NCI-H460 (cell line): ENCODE measurements around the gene ACTR5. TPM values are rescaled to one million over a fixed set of nuclear protein-coding genes. Genes with fewer than 3 reads are reported as not detected.
A peak's percentile ranks its signal among the peaks of the same experiment; 100 is the strongest.
"Not testable (repeated sequence)": the region's sequence is repeated elsewhere in the genome, so short reads cannot be mapped to it uniquely, and the experiment has no call there.

Source experiments
- DNase-seq: peaks from one replicate; pipeline ENCODE4 v3.0.0-alpha.2; 2016; ENCODE audit warnings: low read depth; ENCODE audit errors: extremely low read depth
- total RNA-seq: library from RNA; depleted of rRNA; stranded (reverse); fragments of >200 nt; shearing (Covaris generic); gene quantifications from 2 replicates; pipeline ENCODE4 v1.2.3, GENCODE V29; 2014

The ACTR5 gene
- total RNA-seq, 1 experiment from 2014 or later: 8.8 TPM

DNA sequence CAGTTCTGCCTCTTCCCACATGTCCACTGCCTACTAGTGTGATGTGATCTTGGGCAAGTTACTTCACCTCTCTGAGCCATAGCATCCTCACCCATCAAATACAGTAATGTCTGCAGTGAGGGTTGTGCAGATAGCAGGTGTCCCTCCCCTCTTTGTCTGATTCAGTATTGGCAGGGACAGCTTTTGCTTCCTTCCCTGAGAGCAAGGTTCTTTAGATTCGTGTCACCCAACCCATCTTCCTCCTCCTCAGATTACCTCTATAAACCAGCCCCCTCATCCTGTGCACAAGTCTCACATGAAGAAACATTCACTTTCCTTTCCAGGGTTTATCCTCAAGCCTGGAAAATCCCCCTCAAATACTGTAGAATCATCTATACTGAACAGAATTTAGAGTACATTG lies 15.4 kb downstream of the ACTR5 start:
- DNase-seq: no peak

- DNase-seq: peak; percentile 51
These were observed 16.5 kb downstream of the ACTR5 start for GRCh38 chr20:38764567-38765318.

- no peak for DNase-seq
These were observed 17.8 kb downstream of the ACTR5 start for GRCh38 chr20:38766071-38766470.

- DNase-seq: no peak
These were observed 21.4 kb downstream of the ACTR5 start for GRCh38 chr20:38769376-38770295.

DNA sequence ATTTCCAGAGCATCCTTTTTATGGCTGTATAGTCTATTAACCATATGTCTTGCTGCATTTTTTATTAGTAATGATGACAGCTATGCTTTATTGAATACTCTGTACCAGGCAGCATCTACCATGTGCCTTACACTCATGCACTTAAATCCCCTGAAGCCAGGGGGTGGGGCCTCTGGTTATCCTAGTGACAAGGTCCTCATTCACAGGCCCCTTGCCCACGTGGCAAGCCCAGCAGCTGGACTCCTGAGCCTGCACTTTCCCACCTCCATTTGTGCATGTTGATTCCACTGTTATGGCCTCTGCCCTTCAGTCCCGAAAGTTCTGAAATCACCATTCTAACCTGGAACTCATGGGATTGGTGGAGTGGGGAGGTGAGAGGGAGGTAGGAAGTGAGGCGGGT lies 22.3 kb downstream of the ACTR5 start:
- no peak for DNase-seq

GRCh38 chr20:38770970-38771369 lies 22.7 kb downstream of the ACTR5 start:
- no peak for DNase-seq

DNA sequence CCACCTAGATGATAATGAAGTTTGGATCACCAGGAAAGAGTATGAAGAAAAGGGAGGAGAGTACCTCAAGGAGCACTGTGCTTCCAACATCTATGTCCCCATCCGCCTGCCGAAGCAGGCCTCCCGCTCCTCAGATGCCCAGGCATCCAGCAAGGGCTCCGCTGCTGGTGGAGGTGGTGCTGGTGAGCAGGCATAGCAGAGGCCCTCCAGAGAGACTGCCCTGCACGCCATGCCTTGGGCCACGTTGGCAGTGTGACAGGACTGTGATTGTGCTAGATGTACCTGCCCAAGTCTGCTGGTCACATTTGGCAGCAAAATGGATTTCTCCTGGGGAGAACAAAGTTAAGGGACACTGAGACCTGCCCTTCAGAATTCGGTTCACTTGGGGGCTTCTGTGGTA lies 23.4 kb downstream of the ACTR5 start:
- no peak for DNase-seq

GRCh38 chr20:38774167-38774566 lies 25.9 kb downstream of the ACTR5 start:
- DNase-seq: no peak

DNA sequence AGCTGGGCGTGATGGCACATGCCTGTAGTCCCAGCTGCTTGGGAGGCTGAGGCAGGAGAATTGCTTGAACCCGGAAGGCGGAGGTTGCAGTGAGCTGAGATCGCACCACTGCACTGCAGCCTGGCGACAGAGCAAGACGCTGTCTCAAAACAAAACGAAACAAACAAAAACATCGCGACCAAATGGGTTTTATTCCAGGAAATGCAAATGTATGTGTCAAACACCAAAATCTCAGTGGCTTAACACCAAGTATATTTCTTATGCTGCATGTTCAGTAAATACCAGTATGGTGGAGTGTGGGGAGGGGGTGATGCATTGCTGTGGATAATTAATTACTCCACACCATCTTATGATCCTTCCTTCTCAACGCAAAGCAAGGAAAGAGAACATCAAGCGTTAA lies 28.1 kb downstream of the ACTR5 start:
- DNase-seq: no peak

DNA sequence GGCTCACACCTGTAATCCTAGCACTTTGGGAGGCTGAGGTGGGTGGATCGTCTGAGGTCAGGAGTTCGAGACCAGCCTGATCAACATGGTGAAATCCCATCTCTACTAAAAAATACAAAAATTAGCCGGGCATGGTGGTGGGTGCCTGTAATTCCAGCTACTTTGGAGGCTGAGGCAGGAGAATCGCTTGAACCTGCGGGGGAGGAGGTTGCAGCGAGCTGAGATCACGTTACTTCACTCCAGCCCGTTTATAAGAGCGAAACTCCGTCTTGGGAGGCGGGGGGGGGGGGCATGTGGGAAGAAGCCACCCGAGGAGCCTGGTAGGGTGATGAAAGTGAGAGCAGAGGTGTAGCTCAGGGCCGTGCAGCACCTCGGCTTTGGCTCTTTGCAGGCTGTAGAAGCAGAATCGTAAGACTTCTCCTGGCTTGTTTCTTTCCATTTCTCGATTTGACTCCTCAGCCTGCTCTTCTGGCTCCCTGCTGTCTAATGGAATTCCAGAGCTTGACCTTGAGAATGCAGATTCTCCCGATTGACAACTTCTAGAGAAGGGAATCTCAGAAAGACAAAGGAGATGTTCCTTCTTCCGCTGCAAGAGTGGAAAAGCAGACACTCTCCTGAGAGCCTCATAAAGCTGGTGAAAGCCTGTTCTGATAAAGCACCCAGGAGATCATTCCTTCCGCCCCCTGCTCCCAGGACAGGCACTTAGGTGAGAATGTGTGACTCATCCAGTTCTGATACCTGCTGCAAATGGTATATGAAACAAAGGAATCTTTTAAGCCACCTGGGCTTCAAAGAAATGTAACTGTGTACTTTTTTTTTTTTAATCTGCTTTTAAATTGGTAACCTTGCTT lies 31.2 kb downstream of the ACTR5 start:
- no peak for DNase-seq

- DNase-seq: no peak
These were observed 34.0 kb downstream of the ACTR5 start for GRCh38 chr20:38782275-38782674.

DNA sequence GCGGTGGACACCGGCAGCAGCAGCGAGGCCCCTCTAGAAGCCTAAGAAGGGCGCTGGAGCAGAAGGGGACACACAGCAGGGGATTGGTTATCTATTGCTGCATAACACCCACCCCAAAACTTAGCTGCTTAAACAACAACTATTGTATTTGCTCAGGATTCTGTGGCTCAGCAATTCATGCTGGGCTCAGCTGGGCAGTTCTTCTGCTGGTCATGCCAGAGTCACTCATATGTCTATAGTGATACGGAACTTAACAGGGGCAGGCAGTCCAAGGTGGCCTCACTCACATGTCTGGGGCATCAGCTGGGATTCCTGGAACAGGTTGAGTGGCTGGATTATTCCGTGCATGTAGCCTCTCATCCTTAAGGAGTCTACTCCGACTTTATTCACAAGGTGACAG lies 39.6 kb downstream of the ACTR5 start:
- DNase-seq: no peak

DNA sequence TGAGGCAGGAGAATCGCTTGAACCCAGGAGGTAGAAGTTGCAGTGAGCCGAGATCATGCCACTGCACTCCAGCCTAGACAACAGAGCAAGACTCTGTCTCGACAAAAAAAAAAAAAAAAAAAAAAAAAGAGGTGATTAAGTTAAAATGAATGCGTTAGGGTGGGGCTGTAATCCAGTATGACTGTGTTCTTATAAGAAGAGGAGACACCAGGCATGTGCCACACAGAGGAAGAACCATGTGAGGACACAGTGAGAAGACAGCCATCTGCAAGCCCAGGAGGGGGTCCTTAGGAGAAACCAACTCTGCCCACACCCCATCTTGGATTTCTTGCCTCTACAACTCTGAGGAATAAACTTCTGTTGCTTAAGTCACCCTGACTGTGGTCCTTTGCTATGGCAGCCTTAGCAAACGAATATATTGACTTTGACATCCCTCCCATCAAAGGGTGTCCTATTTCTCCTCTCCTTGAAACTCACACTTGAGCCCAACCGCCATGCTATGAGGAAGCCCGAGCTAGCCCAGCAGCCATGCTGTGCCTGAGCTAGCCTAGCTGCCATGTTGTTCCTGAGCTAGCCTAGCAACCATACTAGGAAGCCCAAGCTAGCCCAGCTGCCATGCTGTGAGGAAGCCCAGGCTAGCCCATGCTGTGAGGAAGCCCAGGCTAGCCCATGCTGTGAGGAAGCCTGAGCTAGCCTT lies 41.4 kb downstream of the ACTR5 start:
- no peak for DNase-seq

DNA sequence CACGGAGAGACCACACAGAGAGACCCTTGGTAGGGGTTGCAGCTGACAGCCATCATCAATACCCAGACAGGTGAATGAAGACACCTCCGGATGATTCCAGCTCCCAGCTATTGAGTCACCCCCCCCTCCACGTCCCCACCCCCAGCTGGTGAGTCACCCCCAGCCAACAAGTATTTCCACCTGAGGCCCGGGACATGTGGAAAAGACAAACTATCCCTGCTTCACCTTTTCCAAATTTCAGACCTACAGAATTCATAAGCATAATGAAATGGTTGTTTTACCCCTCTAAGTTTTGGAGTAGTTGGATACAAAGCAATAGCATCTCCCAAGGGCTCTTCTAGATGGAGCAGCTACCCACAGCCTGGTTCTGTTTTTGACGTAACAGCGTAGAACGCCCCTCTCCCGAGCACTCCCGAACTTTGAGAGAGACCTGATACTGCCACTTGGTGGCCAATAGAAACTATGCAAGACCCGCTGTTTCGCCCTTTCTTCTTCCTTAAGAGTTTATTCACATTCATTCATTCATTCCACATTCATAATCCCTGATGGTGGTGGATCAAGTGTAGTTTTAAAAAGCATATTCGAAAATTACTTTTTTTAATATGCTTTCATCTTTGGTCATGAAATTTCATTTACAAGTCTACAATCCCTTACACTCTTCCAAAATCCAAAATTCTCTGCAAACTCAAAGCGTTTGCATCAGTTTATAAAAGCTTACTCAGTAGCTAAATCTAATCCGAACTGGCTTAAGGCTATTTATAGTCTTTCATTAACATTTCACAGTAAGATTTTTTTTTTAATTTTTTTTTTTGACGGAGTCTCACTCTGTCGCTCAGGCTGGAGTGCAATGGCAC lies 42.2 kb downstream of the ACTR5 start:
- DNase-seq: peak; percentile 52

DNA sequence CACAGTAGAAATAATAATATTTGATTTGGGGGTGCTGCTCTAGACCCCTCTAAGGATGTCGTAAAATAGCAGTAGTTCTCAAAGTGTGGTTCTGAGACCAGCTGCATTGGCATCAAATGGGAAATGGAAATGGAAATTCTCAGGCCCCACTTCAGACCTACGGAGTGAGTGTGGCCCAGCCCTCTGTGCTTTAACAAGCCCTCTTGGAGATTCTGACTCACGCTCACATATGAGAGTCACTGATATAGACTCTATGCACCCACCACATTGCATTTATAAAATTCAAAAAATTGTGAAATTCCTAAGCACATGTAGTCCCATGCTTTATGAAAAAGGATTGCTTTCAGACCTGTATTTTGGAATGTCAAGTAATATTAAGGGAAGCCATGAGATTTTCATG lies 43.0 kb downstream of the ACTR5 start:
- no peak for DNase-seq

DNA sequence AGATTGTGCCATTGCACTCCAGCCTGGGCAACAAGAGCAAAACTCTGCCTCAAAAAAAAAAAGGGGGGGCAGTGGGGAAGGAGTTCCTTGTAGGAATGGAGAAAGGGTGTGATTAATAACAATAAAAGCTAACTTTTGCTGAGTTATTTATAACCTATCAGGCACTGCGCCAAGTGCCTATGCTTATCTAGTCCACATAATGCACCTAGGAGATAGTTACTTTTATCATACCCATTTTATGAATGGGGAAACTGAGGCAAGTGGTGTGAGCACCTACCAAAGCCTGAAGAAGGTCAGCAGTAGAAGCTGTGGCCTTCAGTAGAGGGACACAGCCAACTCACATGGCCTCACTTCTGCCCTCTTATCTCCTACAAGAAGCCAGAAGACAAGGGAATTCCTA lies 43.7 kb downstream of the ACTR5 start:
- DNase-seq: no peak

DNA sequence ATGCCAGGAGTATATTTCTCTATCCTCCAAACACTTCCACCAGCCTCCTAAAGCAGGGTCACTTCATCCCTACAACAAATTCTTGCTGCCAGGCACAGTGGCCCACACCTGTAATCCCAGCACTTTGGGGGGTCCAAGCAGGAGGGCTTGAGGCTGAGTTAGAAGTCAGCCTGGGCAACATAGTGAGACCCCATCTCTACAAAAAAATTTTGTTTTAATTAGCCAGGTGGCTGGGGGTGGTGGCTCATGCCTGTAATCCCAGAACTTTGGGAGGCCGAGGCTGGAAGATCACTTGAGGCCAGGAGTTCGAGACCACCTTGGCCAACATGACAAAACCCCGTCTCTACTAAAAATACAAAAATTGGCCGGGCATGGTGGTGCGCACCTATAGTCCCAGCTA lies 45.8 kb downstream of the ACTR5 start:
- not testable (repeated sequence) for DNase-seq

- no peak for DNase-seq
These were observed 50.0 kb downstream of the ACTR5 start for GRCh38 chr20:38798266-38798665.

DNA sequence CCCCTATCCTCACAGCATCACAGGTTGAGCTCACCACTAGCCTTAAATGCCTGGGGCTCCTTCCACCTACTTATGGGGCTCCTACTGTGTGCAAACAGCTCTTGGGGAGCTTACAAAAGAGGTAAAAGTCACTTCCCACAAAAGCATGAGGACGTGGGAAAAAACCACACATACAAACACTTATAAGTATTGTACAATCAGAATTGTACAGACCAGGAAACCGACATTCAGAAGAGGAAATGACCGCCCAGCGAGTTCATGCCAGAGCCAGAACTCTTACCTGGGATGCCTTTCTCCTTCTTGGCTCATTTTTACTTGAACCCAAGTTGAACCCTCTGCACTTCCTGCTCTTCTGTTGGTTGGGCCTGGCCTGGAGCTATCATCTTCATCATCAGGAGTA lies 50.9 kb downstream of the ACTR5 start:
- DNase-seq: no peak
